Measurements from ENCODE around the gene PLIN5.

The PLIN5 gene

DNA sequence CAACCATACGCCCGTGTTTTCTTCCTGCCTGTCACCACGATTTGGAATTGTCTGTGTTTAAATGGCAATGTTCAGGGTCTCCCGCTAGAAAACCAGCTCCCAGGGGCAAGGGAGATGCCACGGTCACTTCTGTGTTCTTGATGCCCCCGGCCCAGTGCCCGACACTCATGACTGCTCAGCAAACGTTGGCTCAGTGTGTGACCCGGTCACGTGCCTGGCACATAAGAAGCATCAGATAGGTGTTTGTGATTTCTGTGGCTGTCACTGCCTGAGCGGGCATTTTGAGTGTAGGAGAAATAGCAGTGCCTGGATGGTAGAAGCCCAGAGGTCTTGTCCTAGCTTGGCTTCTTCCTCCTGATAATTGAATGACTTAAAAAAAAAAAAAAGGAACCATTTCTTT is 47.5 kb downstream of the PLIN5 start:
- H3K36me3 ChIP-seq (ENCODE audit: control insufficient read depth, insufficient read depth, low read length) = peaks cover 32% of the 10 kb centered on the region
- H3K27me3 ChIP-seq (ENCODE audit: control insufficient read depth, insufficient read depth, low read length, poor library complexity, severe bottlenecking) = no peaks in the 10 kb centered on the region
- H3K9me3 ChIP-seq (ENCODE audit: control insufficient read depth, low read length) = no peaks in the 10 kb centered on the region
- H3K27ac ChIP-seq (ENCODE audit: insufficient read depth, low read depth, low read length, poor library complexity, severe bottlenecking) = no peak overlapping the region
- H3K4me1 ChIP-seq (ENCODE audit: control insufficient read depth, insufficient read depth, low read length) = no peaks in the 10 kb centered on the region
- WGBS, 2 experiments = 93% methylated on average over 11 of the region's 11 CpGs
- no peak overlapping the region for H3K4me3 ChIP-seq (ENCODE audit: insufficient read depth, low read depth, low read length)

GRCh38 chr19:4483385-4483784 is 51.6 kb downstream of the PLIN5 start:
- Histone ChIP-seq H3K36me3 (ENCODE audit: control insufficient read depth, insufficient read depth, low read length) (peaks cover 23% of the 10 kb centered on the region), H3K4me1 (ENCODE audit: control insufficient read depth, insufficient read depth, low read length) (no peaks in the 10 kb centered on the region), H3K27ac (ENCODE audit: insufficient read depth, low read depth, low read length, poor library complexity, severe bottlenecking) (no peak overlapping the region), H3K4me3 (ENCODE audit: insufficient read depth, low read depth, low read length) (no peak overlapping the region), H3K9me3 (ENCODE audit: control insufficient read depth, low read length) (no peaks in the 10 kb centered on the region), H3K27me3 (ENCODE audit: control insufficient read depth, insufficient read depth, low read length, poor library complexity, severe bottlenecking) (no peaks in the 10 kb centered on the region)
- WGBS, 2 experiments = 95% methylated on average over 19 of the region's 19 CpGs

DNA sequence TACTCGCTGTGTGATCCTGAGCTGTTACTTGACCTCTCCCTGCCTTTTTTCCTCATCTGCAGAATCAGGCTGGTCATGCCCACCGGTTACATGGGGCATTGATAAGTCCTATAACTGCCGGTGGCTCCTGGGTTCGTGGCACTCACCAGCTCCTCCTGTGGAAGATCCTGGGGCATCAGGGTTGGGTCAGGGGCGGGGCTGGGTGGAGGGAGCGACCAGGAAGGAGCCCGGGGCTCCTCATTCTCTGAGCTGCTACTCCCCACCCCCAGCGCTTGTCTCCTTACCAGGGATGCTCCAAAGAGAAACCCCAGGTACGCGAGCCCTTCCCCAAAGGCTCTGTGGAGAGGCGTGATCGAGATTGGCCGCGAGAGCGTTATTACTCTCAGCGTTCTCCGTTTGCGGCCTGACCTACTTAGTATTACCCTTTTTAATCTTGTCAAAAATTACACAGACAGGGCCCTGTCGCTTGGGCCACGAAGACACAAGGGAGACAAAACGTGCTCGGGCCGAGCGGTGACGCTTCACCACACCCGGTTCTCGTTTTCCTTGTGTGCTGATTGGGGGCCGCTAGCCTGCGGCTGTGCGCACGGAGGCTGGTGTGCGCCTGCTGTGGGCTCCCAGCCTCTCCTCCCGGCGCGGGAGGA is 52.2 kb downstream of the PLIN5 start:
- WGBS, 2 experiments = 94 to 95% methylated on average over 35 of the region's 35 CpGs
- H3K36me3 ChIP-seq (ENCODE audit: control insufficient read depth, insufficient read depth, low read length) = peaks cover 26% of the 10 kb centered on the region
- no peaks in the 10 kb centered on the region for H3K9me3 ChIP-seq (ENCODE audit: control insufficient read depth, low read length)
- H3K4me1 ChIP-seq (ENCODE audit: control insufficient read depth, insufficient read depth, low read length) = no peaks in the 10 kb centered on the region
- H3K4me3 ChIP-seq (ENCODE audit: insufficient read depth, low read depth, low read length) = no peak overlapping the region
- no peak overlapping the region for H3K27ac ChIP-seq (ENCODE audit: insufficient read depth, low read depth, low read length, poor library complexity, severe bottlenecking)
- no peaks in the 10 kb centered on the region for H3K27me3 ChIP-seq (ENCODE audit: control insufficient read depth, insufficient read depth, low read length, poor library complexity, severe bottlenecking)

DNA sequence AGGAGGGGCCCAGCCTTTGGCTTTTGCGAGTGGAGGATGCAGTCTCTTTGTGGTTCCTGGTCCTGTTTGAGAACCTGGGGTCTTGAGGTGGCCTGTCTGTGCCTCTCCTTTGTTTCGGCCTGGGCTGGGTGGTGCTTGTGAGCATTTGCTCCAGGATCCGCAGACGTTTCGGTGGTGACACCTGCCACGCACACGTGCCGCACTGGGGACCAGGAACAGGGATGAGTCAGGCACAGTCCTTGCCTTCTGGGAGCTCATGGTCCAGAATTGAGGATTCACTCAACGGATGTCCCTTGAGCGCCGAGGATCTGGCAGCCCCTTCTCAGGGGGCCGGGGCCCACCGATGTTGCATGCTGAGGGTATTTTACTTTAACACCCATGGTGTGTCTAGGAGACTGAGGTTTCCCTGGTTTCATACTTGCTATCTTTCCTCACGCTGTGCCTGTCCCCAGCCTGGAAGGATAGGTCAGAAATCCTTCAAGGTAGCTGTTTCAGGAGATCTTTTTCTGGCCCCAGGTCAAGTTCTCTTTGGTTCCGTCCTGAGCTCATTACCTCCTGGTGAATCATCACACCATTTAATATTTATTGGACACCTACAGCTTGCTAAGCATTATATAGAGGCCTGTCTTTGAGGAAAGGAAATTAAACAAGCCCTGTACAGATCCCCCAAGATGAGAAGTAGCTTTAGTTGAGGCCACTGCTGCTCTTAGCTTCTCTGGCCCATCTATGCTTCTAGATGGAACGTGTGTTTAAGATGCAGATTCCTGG is 57.8 kb downstream of the PLIN5 start:
- peaks cover 23% of the 10 kb centered on the region for H3K36me3 ChIP-seq (ENCODE audit: control insufficient read depth, insufficient read depth, low read length)
- H3K27me3 ChIP-seq (ENCODE audit: control insufficient read depth, insufficient read depth, low read length, poor library complexity, severe bottlenecking) = no peaks in the 10 kb centered on the region
- H3K9me3 ChIP-seq (ENCODE audit: control insufficient read depth, low read length) = no peaks in the 10 kb centered on the region
- no peak overlapping the region for H3K27ac ChIP-seq (ENCODE audit: insufficient read depth, low read depth, low read length, poor library complexity, severe bottlenecking)
- no peak overlapping the region for H3K4me3 ChIP-seq (ENCODE audit: insufficient read depth, low read depth, low read length)
- H3K4me1 ChIP-seq (ENCODE audit: control insufficient read depth, insufficient read depth, low read length) = peaks cover 12% of the 10 kb centered on the region
- WGBS, 2 experiments = 89 to 90% methylated on average over 16 of the region's 16 CpGs

GRCh38 chr19:4474514-4475022 is 60.5 kb downstream of the PLIN5 start:
- H3K27me3 ChIP-seq (ENCODE audit: control insufficient read depth, insufficient read depth, low read length, poor library complexity, severe bottlenecking) = no peaks in the 10 kb centered on the region
- H3K9me3 ChIP-seq (ENCODE audit: control insufficient read depth, low read length) = no peaks in the 10 kb centered on the region
- peak overlapping the region; percentile 77 for H3K4me3 ChIP-seq (ENCODE audit: insufficient read depth, low read depth, low read length)
- H3K4me1 ChIP-seq (ENCODE audit: control insufficient read depth, insufficient read depth, low read length) = peaks cover 12% of the 10 kb centered on the region
- peaks cover 20% of the 10 kb centered on the region for H3K36me3 ChIP-seq (ENCODE audit: control insufficient read depth, insufficient read depth, low read length)
- peak overlapping the region; percentile 61 for H3K27ac ChIP-seq (ENCODE audit: insufficient read depth, low read depth, low read length, poor library complexity, severe bottlenecking)
- WGBS, 2 experiments = 6% methylated on average over 13 of the region's 13 CpGs

- WGBS, 2 experiments = 17% methylated on average over 23 of the region's 23 CpGs
- Histone ChIP-seq H3K4me3 (ENCODE audit: insufficient read depth, low read depth, low read length) (peak overlapping the region; percentile 77), H3K4me1 (ENCODE audit: control insufficient read depth, insufficient read depth, low read length) (peaks cover 12% of the 10 kb centered on the region), H3K27ac (ENCODE audit: insufficient read depth, low read depth, low read length, poor library complexity, severe bottlenecking) (peak overlapping the region; percentile 61), H3K27me3 (ENCODE audit: control insufficient read depth, insufficient read depth, low read length, poor library complexity, severe bottlenecking) (no peaks in the 10 kb centered on the region), H3K36me3 (ENCODE audit: control insufficient read depth, insufficient read depth, low read length) (peaks cover 16% of the 10 kb centered on the region), H3K9me3 (ENCODE audit: control insufficient read depth, low read length) (no peaks in the 10 kb centered on the region)
Observed at GRCh38 chr19:4473763-4474513, 61.1 kb downstream of the PLIN5 start.

DNA sequence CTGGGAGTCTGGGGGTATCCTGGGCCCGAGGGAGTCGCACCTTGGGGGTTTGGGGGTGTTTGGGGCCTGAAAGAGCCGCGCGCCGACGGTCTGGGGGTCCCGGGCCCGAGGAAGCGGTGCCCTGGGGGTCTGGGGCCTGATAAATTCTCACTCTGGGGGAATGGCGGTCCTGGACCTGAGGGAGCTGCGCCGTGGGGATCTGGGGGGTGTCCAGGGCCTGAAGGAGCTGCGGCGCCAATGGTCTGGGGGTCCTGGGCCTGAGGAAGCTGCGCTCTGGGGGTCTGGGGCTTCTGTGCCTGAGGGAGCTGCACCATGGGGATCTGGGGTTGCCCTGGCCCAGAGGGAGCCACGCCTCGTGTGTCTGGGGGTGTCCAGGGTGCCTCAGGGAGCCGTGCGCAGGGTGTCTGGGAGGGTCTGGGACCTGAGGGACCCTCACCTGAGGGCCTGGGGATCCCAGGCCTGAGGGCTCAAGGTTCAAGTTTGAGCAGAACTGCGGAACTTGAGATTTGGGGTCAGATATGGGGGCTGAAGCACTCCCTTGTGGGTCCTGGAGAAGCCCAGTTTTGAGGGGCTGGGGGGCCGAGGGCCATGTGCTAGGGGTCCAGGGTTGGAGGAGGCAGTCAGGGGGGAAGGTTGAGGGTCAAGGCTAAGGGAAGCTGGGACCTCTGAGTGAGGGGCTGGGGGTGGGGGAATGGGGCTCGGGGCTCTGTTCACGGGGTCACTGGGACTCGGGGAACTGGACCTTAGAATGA is 61.8 kb downstream of the PLIN5 start:
- H3K9me3 ChIP-seq (ENCODE audit: control insufficient read depth, low read length) = no peaks in the 10 kb centered on the region
- peaks cover 11% of the 10 kb centered on the region for H3K36me3 ChIP-seq (ENCODE audit: control insufficient read depth, insufficient read depth, low read length)
- peak overlapping the region; percentile 77 for H3K4me3 ChIP-seq (ENCODE audit: insufficient read depth, low read depth, low read length)
- no peak overlapping the region for H3K27ac ChIP-seq (ENCODE audit: insufficient read depth, low read depth, low read length, poor library complexity, severe bottlenecking)
- no peaks in the 10 kb centered on the region for H3K27me3 ChIP-seq (ENCODE audit: control insufficient read depth, insufficient read depth, low read length, poor library complexity, severe bottlenecking)
- WGBS, 2 experiments = 33 to 35% methylated on average over 25 of the region's 25 CpGs
- peaks cover 12% of the 10 kb centered on the region for H3K4me1 ChIP-seq (ENCODE audit: control insufficient read depth, insufficient read depth, low read length)

All from ectodermal cell (in vitro differentiated cells).